HG02885 (cell line): ENCODE measurements around the gene SZT2.

Experiments used
- ATAC-seq: cut with Tn5 transposase; IDR thresholded peaks from one replicate; pipeline ENCODE4 v1.9.1; 2021; ENCODE audit warnings: mild to moderate bottlenecking; ENCODE audit not compliant: unreplicated experiment, poor library complexity

Gene SZT2

GRCh38 chr1:43439781-43440180 is 50.1 kb downstream of the SZT2 start:
- ATAC-seq = no peak

DNA sequence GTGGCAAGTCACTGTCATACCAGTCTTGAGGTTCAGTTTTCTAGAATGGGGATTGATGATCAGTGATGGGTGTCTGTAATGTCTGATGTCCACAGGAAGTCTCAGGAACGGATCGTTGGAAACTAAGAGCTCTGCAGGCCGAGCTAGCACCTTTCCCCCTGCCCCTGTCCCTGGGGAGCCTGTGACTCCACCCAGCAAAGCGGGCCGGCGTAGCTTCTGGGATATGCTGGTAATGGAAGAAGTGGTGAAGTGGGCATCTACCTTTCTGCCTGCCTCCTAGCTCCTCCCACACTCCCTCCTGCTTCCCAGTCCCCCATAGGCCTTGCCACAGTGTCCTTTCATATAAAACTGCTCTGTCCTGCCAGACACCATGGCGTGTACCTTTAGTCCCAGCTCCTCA is 50.7 kb downstream of the SZT2 start:
- ATAC-seq = no peak

GRCh38 chr1:43441166-43441893 is 51.6 kb downstream of the SZT2 start:
- no peak for ATAC-seq

GRCh38 chr1:43441894-43442637 is 52.4 kb downstream of the SZT2 start:
- ATAC-seq = no peak

GRCh38 chr1:43442756-43443155 is 53.1 kb downstream of the SZT2 start:
- ATAC-seq = no peak

DNA sequence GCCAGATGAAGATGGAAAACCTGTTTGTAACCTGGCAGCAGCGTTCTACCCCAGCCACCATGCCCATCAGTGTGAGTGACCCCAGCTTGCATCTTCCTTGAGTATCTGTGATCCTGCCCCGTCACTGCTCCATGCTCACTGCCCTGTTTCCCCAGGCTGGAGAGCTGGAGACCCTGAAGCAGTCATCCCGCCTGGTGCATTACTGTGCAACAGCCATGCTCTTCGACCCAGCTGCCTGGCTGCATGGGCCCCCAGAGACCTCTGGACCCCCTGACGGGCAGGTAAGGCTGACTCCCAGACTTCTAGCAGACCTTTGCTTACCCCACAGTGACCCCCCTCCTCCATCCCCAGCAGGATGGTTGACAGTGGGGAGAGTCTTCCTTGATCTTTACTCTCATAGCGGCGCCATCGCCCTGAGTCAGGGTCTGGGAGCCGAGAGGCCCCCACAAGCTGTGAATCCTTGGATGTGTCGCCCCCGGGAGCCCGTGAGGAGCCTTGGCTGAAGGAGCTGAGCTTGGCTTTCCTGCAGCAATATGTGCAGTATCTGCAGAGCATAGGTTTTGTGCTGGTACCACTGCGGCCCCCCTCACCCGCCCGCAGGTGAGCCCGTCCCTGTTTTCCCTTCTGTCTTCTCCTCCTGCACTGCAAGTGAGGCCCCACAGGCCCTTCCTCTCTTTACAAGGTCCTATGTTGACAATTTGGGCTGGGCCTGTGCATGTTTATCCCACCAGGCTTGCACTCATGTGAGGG is 53.7 kb downstream of the SZT2 start:
- no peak for ATAC-seq

DNA sequence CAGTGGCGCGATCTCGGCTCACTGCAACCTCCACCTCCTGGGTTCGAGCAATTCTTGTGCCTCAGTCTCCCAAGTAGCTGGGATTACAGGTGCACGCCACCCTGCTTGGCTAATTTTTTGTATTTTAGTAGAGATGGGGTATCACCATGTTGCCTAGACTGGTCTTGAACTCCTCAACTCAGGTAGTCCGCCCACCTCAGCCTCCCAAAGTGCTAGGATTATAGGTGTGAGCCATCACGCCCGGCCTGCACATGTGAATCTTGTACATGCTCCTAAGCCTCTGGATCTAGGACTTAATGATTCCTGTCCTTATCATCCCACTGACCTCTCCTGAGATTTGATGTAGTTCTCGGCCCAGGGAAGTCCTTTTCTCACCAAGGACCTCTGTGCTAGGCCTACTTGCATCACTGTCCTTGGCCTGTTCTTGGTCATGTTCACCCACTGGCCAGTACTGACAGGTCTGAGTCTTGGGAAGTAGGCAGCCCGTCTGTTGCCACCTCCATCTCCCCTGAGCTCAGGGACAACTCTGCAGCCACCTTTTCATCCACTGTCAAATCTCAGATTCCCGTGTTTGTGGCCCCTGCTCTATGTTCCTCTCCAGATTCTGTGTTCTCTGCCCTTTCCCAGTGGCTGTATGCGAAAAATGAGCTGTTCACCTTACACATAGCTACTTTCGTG is 54.6 kb downstream of the SZT2 start:
- ATAC-seq = no peak

DNA sequence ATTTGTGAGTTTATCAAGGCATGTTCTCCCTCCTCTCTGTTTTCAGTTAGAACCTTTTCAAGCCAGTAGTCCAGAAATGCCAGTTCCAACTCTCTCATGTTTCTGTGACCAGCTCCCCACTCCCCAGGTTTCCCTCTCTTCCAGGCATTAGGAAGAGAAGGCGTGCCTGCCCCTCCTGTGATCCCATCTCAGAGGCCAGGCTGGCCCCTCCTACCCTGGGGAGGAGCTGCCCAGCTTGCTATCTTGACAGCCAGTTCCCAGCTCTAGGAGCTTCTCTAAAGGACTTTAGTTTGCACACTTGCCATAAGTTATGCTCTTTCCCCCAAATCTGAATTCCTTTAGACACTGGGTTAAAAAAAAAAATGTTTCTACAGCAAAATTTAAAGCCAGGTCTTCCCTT is 55.1 kb downstream of the SZT2 start:
- ATAC-seq = no peak

GRCh38 chr1:43445606-43446387 is 56.1 kb downstream of the SZT2 start:
- ATAC-seq = no peak

DNA sequence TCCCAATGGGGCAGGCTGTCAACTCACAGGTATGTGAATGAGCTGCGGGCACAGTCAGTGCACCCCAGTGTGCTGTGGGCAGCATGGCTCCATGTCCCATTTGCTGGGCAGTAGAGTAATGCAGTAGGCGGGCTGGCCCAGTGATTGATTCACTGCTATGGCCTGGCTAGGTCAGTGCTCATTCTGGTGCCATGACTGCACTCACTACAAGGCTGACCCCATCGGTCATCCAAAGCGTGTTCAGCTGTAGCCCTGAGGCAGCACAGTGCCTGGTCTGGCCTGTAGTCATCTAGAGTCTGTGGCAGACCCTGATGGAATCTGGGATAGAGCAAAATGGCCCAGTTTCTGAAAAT is 56.7 kb downstream of the SZT2 start:
- ATAC-seq = no peak

DNA sequence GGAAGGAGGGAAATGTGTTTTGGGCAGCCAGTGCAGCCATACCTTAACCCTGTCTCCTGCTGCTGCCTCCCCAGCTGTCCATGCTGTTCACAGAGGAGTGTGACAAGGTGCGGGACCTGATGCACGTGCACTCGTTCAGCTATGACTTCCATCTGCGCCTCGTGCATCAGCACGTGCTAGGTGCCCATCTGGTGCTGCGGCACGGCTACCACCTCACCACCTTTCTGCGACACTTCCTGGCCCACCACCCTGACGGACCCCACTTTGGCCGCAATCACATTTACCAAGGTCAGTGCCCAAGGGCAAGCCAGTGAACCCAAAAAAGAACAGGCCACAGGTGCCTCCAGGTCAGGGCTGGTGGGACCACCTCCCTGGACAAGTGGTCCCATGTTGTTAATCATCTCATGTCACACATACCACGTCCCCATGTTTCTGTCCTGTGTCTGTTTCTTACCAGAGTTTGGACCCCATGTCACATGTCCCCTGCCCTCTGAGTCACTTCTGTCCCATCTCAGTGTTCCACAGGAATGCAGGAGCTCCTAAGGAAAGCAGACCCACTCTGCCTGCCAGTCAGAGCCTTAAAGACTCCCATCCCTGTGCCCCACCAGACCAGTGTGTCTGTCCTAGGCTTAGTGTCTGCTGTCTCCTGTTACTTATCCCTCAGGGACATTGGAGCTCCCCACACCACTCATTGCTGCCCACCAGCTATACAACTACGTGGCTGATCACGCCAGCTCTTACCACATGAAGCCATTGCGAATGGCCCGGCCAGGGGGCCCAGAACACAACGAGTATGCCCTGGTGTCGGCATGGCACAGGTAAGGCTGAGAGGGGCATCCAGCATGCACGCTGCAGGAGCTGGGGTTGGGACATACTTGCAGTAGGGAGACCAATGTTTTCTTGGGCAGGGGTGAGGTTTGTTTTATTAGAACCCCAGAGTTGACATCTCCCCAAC is 57.5 kb downstream of the SZT2 start:
- no peak for ATAC-seq

GRCh38 chr1:43447891-43448708 is 58.4 kb downstream of the SZT2 start:
- no peak for ATAC-seq

GRCh38 chr1:43448955-43449707 is 59.4 kb downstream of the SZT2 start:
- no peak for ATAC-seq

DNA sequence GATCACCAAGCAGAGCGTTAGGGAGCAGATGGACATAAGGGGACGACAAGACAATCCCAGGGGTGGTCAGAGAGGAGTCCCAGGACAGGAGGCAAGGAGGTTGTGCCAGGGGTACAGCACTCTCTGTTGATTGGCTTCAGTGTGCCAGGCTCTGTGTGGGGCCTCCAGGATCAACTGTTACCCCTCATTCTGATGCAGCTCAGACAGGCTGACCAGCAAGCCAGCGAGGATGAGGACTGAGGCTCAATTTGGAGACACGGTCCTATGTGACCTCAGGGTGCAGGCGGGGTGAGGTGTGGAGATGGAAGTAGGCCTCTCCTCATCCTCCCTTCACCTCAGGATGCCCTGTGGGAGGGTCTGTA is 60.0 kb downstream of the SZT2 start:
- no peak for ATAC-seq

DNA sequence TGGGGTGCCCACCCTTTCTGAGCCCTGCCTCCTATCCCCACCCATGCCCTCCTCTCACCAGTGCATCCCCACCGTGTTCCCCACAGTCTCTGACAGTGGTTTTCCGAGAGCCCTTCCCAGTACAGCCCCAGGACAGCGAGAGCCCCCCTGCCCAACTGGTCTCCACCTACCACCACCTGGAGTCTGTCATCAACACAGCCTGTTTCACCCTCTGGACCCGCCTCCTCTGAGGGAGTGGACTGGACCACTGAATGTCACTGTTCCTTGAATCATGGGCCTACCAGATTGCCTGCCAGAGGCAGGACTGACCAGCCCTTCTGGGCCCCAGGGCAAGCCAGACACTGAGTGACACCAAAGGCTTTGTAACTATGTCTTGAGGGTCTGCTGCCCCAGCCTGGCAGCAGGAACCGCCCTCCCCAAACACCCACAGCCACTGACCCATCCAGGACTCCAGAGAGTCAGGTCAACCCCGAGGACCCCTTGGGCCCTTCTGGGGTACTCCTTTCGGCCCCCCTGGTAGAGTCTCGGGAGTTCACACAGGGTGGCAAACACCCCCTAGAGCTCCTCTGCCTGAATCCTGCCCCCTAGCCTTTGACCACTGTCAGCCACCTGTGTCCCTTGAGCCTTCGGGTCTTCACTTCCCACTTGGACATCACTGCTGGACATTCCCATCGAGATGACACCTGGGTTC is 60.7 kb downstream of the SZT2 start:
- no peak for ATAC-seq

DNA sequence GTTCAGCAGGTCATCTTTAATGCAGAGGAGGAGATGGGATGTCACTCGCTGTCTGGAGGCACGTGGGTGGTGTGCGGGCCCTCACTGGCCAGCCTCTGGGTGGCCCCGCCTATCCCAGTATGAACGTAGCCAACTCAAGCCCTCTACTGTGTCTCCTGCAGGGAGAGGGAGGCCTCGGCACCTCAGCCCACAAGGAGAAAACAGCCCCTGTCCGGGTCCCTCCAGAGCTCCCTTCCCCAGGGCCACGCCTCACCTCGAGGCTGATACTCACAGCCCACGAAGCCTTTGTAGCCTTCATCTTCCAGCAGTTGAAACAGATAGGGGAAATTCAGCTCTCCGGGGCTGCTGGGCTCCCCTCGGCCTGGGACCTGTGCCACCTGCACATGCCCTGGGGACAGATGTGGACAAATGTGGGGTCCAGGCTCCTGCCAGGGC is 61.5 kb downstream of the SZT2 start:
- ATAC-seq = no peak
